Lower leg skin (tissue), 4 donors: ENCODE data around the gene CA9. TPM values are rescaled to one million over a fixed set of nuclear protein-coding genes. Genes with fewer than 3 reads are reported as not detected.

ENCODE experiments used
- DNase-seq, 2 donors: peaks; one replicate each; pipeline ENCODE4 v3.0.0-alpha.2; 2019; ENCODE audit warnings: low spot score in 2 of 2
- H3K4me3 ChIP-seq: fragments of 200-600 bp; sonication (generic); 2 replicates; pipeline ENCODE4 v1.5.1; 2017; ENCODE audit warnings: mild to moderate bottlenecking, low read depth; ENCODE audit not compliant: poor library complexity, severe bottlenecking
- CTCF ChIP-seq, 3 donors: fragments of 450-650 bp; IDR thresholded peaks; one replicate each; pipeline ENCODE4 v1.5.1; 2016; ENCODE audit warnings: antibody characterized with exemption in 3 of 3, mild to moderate bottlenecking in 3 of 3, moderate library complexity in 2 of 3
- POLR2A ChIP-seq, 2 donors: fragments of 450-650 bp; IDR thresholded peaks; one replicate each; pipeline ENCODE4 v1.6.1; 2016 to 2017; ENCODE audit warnings: antibody characterized with exemption in 2 of 2, mild to moderate bottlenecking in 1 of 2, moderate library complexity in 1 of 2
- WGBS, 2 donors: methylation state at CpG; one replicate each; pipeline ENCODE4 v1.1.5; 2018; 5-methylcytosine and 5-hydroxymethylcytosine counted together
- intact Hi-C: fragments of 100-400 bp; cut with DNase I; formaldehyde crosslinking; loops from one replicate; pipeline ENCODE4 v1.15.0; 2023; ENCODE audit warnings: low total_unique reads
- microRNA-seq, 2 donors: library from miRNA; unstranded; fragments of <30 nt; microRNA quantifications; one replicate each; pipeline ENCODE4, GENCODE V29; 2016; ENCODE audit warnings: borderline replicate concordance in 2 of 2, borderline number of aligned reads in 1 of 2
- total RNA-seq, 4 donors: library from RNA; depleted of rRNA; stranded (reverse); fragments of >200 nt; gene quantifications; one replicate each; pipeline ENCODE4 v1.1.0, GENCODE V29; 2016

Gene CA9
- total RNA-seq, 4 donors from 2014 or later: 0.25 to 22.2 (median 4.2) TPM

DNA sequence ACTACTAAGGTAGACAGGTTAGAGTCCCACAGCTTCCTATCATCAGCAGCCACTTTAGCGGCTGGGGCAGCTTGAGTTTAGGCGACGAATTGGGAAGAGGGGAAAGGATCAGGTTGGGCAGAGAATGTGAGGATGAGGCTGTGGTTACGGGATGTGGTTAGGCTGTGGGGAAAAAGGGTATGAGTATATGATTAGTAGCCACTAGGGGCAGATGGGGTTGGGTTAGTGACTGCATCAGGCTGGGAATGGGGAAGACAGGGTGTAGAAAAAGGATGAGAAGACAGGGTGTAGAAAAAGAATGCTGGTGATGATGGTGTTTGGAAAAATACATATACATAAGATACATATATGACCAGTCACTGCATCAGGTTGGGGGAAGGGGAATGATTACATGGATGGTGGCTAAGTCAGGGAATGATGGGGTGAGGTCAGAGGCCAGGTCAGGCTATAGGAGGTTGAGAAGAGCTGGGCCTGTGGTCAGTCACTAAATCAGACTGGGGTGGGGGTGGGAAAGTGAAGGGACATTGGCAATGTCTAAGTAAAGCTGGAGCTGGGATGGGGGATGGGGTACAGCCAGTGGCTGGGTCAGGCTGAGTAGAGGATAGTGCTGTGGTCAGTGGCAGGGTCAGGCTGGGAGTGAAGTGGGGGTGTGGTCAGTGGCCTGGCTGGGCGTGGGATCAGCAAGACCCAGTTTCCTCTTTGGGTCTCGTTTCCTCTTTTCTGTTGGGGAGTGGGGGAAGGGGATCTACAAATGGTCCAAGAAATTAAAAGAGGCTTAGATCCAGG is 56.2 kb downstream of the CA9 start:
- 28 to 31% methylated on average over 6 of the region's 6 CpGs for WGBS, 2 donors
- intact Hi-C loops: loop anchor here (10.0 kb wide), 1 partner anchor 55 kb away; the partner anchor contains the start of gene CA9
- peak in 1 of 2 donors; percentile 49 for DNase-seq
- no peak overlapping the region for H3K4me3 ChIP-seq
- TF ChIP-seq CTCF (IDR thresholded peaks at IDR 0.05) (no peak), POLR2A (IDR thresholded peaks at IDR 0.05) (no peak)

- 74 to 85% methylated on average over 2 of the region's 2 CpGs for WGBS, 2 donors
- no peak overlapping the region for H3K4me3 ChIP-seq
- DNase-seq: no peak
- intact Hi-C loops: no loop called here
- TF ChIP-seq POLR2A (IDR thresholded peaks at IDR 0.05) (no peak), CTCF (IDR thresholded peaks at IDR 0.05) (no peak)
Measured at GRCh38 chr9:35730486-35730854, 56.7 kb downstream of the CA9 start.

Small RNA genes within 50 kb of the gene (microRNA-seq; reads per million reads assigned to microRNA genes)
- 0 to 0.68 reads per million in 2 donors for gene MIR6852

Other genes starting within 250 kb of the CA9 start
- 10 to 100 TPM; 18.5 to 32.0 (median 30.1) TPM for gene RUSC2, start 183.8 kb upstream of the CA9 start, total RNA-seq
- gene TESK1, start 68.7 kb upstream of the CA9 start, total RNA-seq: 10 to 100 TPM; 20.8 to 43.5 (median 33.0) TPM
- 1 to 10 TPM; 1.2 to 5.6 (median 2.0) TPM for gene CD72, start 55.5 kb upstream of the CA9 start, total RNA-seq
- gene SIT1, start 23.0 kb upstream of the CA9 start, total RNA-seq: not detected
- over 10,000 TPM in 1 of 4 donors, 1,000 to 10,000 TPM in 3; 1,358 to 15,269 (median 4,926) TPM for gene RMRP, start 15.9 kb upstream of the CA9 start, total RNA-seq
- gene CCDC107, start 15.6 kb upstream of the CA9 start, total RNA-seq: 10 to 100 TPM; 15.1 to 30.5 (median 21.2) TPM
- gene ARHGEF39, start 8.7 kb upstream of the CA9 start, total RNA-seq: 1 to 10 TPM in 2 of 4 donors, under 1 TPM in 2; 0.32 to 7.6 (median 0.86) TPM
- gene TPM2, start 16.0 kb downstream of the CA9 start, total RNA-seq: 100 to 1,000 TPM in 1 of 4 donors, 10 to 100 TPM in 3; 36.3 to 190 (median 68.6) TPM
- 100 to 1,000 TPM; 101 to 176 (median 155) TPM for gene TLN1, start 58.3 kb downstream of the CA9 start, total RNA-seq
- gene CREB3, start 58.7 kb downstream of the CA9 start, total RNA-seq: 10 to 100 TPM; 18.2 to 26.6 (median 20.5) TPM
- gene GBA2, start 75.3 kb downstream of the CA9 start, total RNA-seq: 10 to 100 TPM; 53.7 to 83.3 (median 65.0) TPM
- 10 to 100 TPM; 17.1 to 26.4 (median 22.1) TPM for gene RGP1, start 75.4 kb downstream of the CA9 start, total RNA-seq
- 1 to 10 TPM in 1 of 4 donors, under 1 TPM in 1, not detected in 2; 0.55 to 2.8 TPM for gene MSMP, start 80.3 kb downstream of the CA9 start, total RNA-seq
- 10 to 100 TPM; 12.2 to 20.4 (median 18.8) TPM for gene NPR2, start 117.7 kb downstream of the CA9 start, total RNA-seq
- gene SPAG8, start 138.3 kb downstream of the CA9 start, total RNA-seq: under 1 TPM in 2 of 4 donors, not detected in 2; 0.29 to 0.42 TPM
- 10 to 100 TPM; 17.8 to 27.9 (median 19.9) TPM for gene HINT2, start 141.1 kb downstream of the CA9 start, total RNA-seq
- gene FAM221B, start 154.8 kb downstream of the CA9 start, total RNA-seq: not detected
- gene TMEM8B, start 155.3 kb downstream of the CA9 start, total RNA-seq: 1 to 10 TPM; 2.2 to 8.4 (median 5.4) TPM
- not detected for gene OR13J1, start 196.5 kb downstream of the CA9 start, total RNA-seq
- 1 to 10 TPM; 1.1 to 5.7 (median 3.9) TPM for gene HRCT1, start 232.3 kb downstream of the CA9 start, total RNA-seq
- 1 to 10 TPM in 2 of 4 donors, under 1 TPM in 2; 0.66 to 1.5 (median 0.95) TPM for gene SPAAR, start 235.6 kb downstream of the CA9 start, total RNA-seq